GM21447 (cell line): ENCODE results near the gene TOM1L1.
A peak's percentile ranks its signal among the peaks of the same experiment; 100 is the strongest.

Experiments used
- ATAC-seq: cut with Tn5 transposase; IDR thresholded peaks from one replicate; pipeline ENCODE4 v1.9.1; 2021; ENCODE audit not compliant: unreplicated experiment

Gene TOM1L1

DNA sequence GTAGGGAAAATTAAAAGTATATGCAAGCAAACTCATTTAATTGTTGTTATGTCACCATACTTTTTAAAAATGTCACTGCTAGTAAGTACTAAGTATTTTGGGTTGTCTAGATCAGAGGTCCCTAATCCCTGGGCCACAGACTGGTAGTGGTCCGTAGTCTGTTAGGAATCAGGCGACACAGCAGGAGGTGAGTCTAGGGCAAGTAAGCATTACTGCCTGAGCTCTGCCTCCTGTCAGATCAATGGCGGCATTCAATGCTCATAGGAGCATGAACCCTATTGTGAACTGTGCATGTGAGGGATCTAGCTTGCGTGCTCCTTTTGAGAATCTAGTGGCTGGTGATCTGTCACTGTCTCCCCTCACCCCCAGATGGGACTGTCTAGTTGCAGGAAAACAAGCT, 89.5 kb downstream of the TOM1L1 start:
- ATAC-seq: no peak

DNA sequence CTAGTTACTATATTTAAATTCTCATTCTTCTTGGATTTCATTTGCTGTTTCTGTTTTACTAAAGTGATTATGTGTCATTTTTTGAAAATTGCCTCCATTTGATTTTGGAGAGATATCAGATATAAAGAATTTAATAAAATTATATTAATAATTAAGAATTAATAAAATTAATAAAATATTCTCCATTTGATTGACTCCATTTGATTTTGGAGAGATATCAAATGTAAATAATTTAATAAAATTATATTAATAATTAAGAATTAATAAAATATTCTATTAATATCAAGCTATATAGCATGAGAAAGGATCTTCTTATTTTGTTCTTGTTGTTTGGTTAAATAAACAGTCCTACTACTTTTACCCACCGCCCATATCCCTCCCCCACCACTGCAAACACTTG, 90.9 kb downstream of the TOM1L1 start:
- ATAC-seq: no peak

DNA sequence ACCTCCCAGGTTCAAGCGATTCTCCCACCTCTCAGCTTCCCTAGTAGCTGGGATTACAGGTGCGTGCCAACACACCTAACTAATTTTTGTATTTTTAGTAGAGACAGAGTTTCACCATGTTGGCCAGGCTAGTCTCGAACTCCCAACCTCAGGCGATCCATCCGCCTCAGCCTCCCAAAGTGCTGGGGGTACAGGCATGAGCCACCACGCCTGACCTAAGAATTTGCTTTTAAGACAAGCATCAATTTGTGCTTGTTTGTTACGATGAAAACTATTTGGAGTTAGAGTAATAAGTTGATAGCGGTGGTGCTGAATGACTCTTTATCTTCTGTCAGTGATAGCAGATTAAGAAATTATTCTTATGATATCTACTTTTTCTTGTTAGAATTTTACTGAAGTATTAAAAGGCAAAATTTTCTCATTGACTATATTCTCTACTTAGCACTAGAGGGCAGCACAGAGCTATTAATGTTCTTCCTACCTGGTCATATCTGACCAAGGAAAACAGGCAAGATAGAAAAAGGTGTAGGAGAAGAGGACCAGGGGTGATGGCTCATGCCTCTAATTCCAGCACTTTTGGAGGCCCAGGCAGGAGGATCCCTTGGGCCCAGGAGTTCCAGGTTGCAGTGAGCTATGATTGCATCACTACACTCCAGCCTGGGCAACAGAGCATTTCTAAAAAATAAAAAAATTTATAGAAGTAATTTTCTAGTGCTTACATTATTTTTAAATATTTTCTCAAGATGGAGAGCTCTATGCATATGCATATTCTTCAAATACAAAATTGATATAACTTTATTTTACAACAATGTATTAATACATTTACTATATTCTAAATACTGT, 92.4 kb downstream of the TOM1L1 start:
- peak; percentile 81 for ATAC-seq

DNA sequence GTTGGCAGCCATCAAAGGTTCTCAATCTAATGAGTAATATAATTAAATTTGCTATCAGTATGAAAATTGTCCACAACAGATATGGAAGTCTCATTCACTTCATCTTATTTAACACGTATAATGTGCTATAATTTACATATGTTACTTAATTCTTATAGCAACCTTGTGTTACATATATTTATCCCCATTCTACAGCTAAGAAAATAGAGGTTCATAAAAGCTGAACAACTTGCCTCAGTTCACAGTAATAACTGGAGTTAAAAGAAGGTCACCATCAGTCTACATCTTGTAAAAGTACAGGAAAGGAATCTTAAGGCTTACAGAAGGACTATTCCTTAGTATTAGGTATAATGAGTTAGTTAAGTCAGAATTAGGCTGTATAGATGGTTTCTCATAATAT, 95.8 kb downstream of the TOM1L1 start:
- ATAC-seq: no peak

DNA sequence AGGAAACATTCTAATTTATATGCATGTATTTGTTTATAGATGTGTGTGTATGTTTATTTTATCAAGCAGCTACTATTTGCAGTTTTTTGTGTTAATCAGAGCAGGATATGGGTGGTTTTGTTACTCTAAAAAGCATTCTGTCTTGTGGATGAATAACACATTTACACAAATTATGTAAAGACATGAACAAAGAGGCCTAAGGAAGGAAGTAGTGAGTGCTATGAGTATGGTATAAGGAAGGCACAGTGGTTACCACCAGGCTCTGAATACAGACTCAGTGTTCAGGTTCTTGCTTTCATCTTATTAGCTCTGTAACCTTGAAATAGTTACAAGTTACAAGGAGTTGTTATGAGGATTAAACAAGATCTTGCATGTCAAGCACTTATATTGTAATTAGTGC, 101.8 kb downstream of the TOM1L1 start:
- ATAC-seq: no peak

DNA sequence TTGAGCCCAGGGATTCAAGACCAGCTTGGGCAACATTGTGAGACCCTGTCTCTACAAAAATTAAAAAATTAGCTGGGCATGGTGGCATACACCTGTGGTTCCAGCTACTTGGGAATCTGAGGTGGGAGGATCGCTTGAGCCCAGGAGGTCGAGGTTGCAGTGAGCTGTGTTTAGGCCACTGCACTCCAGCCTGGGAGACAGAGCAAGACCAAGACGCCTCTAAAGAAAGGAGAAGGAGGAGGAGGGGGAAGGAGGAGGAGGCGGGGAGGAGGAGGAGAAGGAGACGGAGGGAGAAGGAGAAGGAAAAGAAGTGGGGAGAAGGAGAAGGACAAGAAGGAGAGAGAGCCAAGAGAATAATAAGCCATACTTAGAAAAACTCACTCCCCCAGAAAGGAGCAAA, 103.8 kb downstream of the TOM1L1 start:
- no peak for ATAC-seq

DNA sequence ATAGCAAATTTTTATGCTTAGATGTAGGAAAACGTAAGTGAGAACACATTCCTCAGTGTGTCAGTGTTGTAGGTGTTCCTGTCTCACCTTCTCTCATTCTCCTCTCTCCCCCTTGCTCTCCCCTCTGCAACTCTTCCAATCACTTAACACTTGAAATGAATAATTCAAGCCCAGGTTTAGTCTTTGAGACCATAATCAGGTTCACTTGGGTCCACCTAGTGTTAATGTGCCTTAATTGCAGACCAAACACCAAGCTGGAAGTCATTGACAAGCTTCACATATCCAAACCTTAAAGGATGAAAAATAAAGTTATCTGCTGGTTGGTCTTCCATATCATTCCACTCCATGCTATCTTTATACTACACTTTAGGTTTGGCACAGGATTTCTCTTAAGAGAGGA, 104.9 kb downstream of the TOM1L1 start:
- ATAC-seq: no peak
